Peyer's patch (tissue), 4 donors: ENCODE data around the gene KLHL28.

Source experiments
- CTCF ChIP-seq, 6 experiments: fragments of 450-650 bp in 4 of 6; fragments of 200-600 bp in 2 of 6; sonication (generic) in 1 of 6; IDR thresholded peaks; one replicate each; pipeline ENCODE4 v1.5.1; 2017 to 2019; ENCODE audit warnings: antibody characterized with exemption in 6 of 6, mild to moderate bottlenecking in 3 of 6, moderate library complexity in 1 of 6
- POLR2A ChIP-seq, 2 donors: fragments of 450-650 bp; IDR thresholded peaks; one replicate each; pipeline ENCODE4 v1.5.1; 2017; ENCODE audit warnings: antibody characterized with exemption in 2 of 2, mild to moderate bottlenecking in 2 of 2, moderate library complexity in 2 of 2

GRCh38 chr14:44966601-44967336 lies 5.0 kb upstream of the KLHL28 start:
- TF ChIP-seq CTCF (IDR thresholded peaks at IDR 0.05): no peak
- no peak for TF ChIP-seq POLR2A (IDR thresholded peaks at IDR 0.05)
